Esophagus muscularis mucosa (tissue), 4 donors: ENCODE data around the gene GCFC2. TPM values are rescaled to one million over a fixed set of nuclear protein-coding genes. Genes with fewer than 3 reads are reported as not detected.

Experiments
- DNase-seq: peaks from one replicate; pipeline ENCODE4 v3.0.0-alpha.2; 2017; ENCODE audit errors: extremely low spot score
- H3K27ac ChIP-seq, 4 donors: fragments of 200-600 bp; sonication (generic); replicated peaks in 1 of 4; 1 replicate in 3 of 4; 2 replicates in 1 of 4; pipeline ENCODE4 v1.5.1; 2016 to 2019; ENCODE audit warnings: mild to moderate bottlenecking in 1 of 4
- H3K27me3 ChIP-seq, 4 donors: fragments of 200-600 bp; sonication (generic); one replicate each; pipeline versions ENCODE4 v1.5.1 to v1.6.0; 2016 to 2019
- H3K36me3 ChIP-seq, 4 donors: fragments of 200-600 bp; sonication (generic); one replicate each; pipeline ENCODE4 v1.5.1; 2016 to 2019
- H3K4me1 ChIP-seq, 4 donors: fragments of 200-600 bp; sonication (generic); one replicate each; pipeline ENCODE4 v1.5.1; 2016 to 2019
- H3K4me3 ChIP-seq, 4 donors: fragments of 200-600 bp; sonication (generic); 1 replicate in 2 of 4; 2 replicates in 2 of 4; pipeline ENCODE4 v1.5.1; 2016 to 2019; ENCODE audit warnings: mild to moderate bottlenecking in 4 of 4, moderate library complexity in 1 of 4
- H3K9me3 ChIP-seq, 4 donors: fragments of 200-600 bp; sonication (generic); 1 replicate in 3 of 4; 2 replicates in 1 of 4; pipeline ENCODE4 v1.5.1; 2016 to 2019
- CTCF ChIP-seq, 3 experiments: fragments of 200-600 bp in 2 of 3; fragments of 450-650 bp in 1 of 3; sonication (generic) in 2 of 3; IDR thresholded peaks; one replicate each; pipeline ENCODE4 v1.5.1; 2017 to 2019; ENCODE audit warnings: antibody characterized with exemption in 3 of 3, mild to moderate bottlenecking in 2 of 3, moderate library complexity in 1 of 3
- EP300 ChIP-seq: sonication (generic); formaldehyde crosslinking; IDR thresholded peaks from one replicate; pipeline ENCODE4 v1.6.1; 2017; ENCODE audit warnings: antibody characterized with exemption
- POLR2A ChIP-seq: fragments of 450-650 bp; IDR thresholded peaks from one replicate; pipeline ENCODE4 v1.6.1; 2017; ENCODE audit warnings: antibody characterized with exemption, moderate library complexity, mild to moderate bottlenecking, low read depth
- POLR2AphosphoS5 ChIP-seq, 2 donors: sonication (generic); formaldehyde crosslinking; IDR thresholded peaks; one replicate each; pipeline ENCODE4 v1.6.1; 2017; ENCODE audit warnings: antibody characterized with exemption in 2 of 2
- WGBS: methylation state at CpG from one replicate; pipeline ENCODE4 v1.1.5; 2018; 5-methylcytosine and 5-hydroxymethylcytosine counted together
- intact Hi-C: fragments of 100-400 bp; cut with DNase I; formaldehyde crosslinking; loops from one replicate; pipeline ENCODE4 v1.15.1; 2023
- total RNA-seq, 4 donors: library from RNA; depleted of rRNA; stranded (reverse); fragments of >200 nt; gene quantifications; one replicate each; pipeline versions ENCODE4 v1.1.0 to v1.2.1, GENCODE V29; 2016

The GCFC2 gene
- total RNA-seq, 4 donors from 2014 or later: 19.4 to 23.3 (median 22.2) TPM

GRCh38 chr2:75622929-75623328, 87.8 kb downstream of the GCFC2 start:
- WGBS: 60% methylated on average over 3 of the region's 3 CpGs
- no peaks in the 10 kb centered on the region for H3K9me3 ChIP-seq
- H3K27ac ChIP-seq: no peak overlapping the region
- peak; percentile 62 for DNase-seq
- intact Hi-C loops: no loop called here
- TF ChIP-seq POLR2A (no peak), CTCF (IDR thresholded peaks at IDR 0.05) (no peak), EP300 (no peak), POLR2AphosphoS5 (IDR thresholded peaks at IDR 0.05) (no peak)
- H3K4me1 ChIP-seq: no peaks in the 10 kb centered on the region
- no peaks in the 10 kb centered on the region for H3K36me3 ChIP-seq
- peaks cover 0 to 9% (median 0%) of the 10 kb centered on the region in 4 donors for H3K27me3 ChIP-seq
- H3K4me3 ChIP-seq: no peak overlapping the region

GRCh38 chr2:75622500-75622899, 88.2 kb downstream of the GCFC2 start:
- intact Hi-C loops: no loop called here
- H3K36me3 ChIP-seq: no peaks in the 10 kb centered on the region
- no peak for TF ChIP-seq CTCF (IDR thresholded peaks at IDR 0.05)
- TF ChIP-seq POLR2A: no peak
- no peak for TF ChIP-seq EP300
- no peak for TF ChIP-seq POLR2AphosphoS5 (IDR thresholded peaks at IDR 0.05)
- H3K4me3 ChIP-seq: no peak overlapping the region
- peak; percentile 34 for DNase-seq
- peaks cover 0 to 9% (median 0%) of the 10 kb centered on the region in 4 donors for H3K27me3 ChIP-seq
- no peak overlapping the region for H3K27ac ChIP-seq
- 59% methylated on average over 2 of the region's 2 CpGs for WGBS
- no peaks in the 10 kb centered on the region for H3K4me1 ChIP-seq
- no peaks in the 10 kb centered on the region for H3K9me3 ChIP-seq

- intact Hi-C loops: no loop called here
- H3K4me3 ChIP-seq: no peak overlapping the region
- TF ChIP-seq POLR2AphosphoS5 (IDR thresholded peaks at IDR 0.05) (no peak), EP300 (no peak), POLR2A (no peak), CTCF (IDR thresholded peaks at IDR 0.05) (no peak)
- peaks cover 0 to 5% (median 0%) of the 10 kb centered on the region in 4 donors for H3K27me3 ChIP-seq
- peaks cover 0 to 6% (median 0%) of the 10 kb centered on the region in 4 donors for H3K9me3 ChIP-seq
- 80% methylated on average over 4 of the region's 4 CpGs for WGBS
- H3K36me3 ChIP-seq: no peaks in the 10 kb centered on the region
- no peak overlapping the region for H3K27ac ChIP-seq
- DNase-seq: peak; percentile 68
- no peaks in the 10 kb centered on the region for H3K4me1 ChIP-seq
Measured at GRCh38 chr2:75621228-75621627, 89.5 kb downstream of the GCFC2 start.

- Histone ChIP-seq H3K36me3 (no peaks in the 10 kb centered on the region), H3K27me3 (no peaks in the 10 kb centered on the region), H3K27ac (no peak overlapping the region), H3K4me1 (no peaks in the 10 kb centered on the region), H3K9me3 (peaks cover 0 to 6% (median 0%) of the 10 kb centered on the region in 4 donors), H3K4me3 (no peak overlapping the region)
- WGBS: 74% methylated on average over 4 of the region's 4 CpGs
- DNase-seq: no peak
- no peak for TF ChIP-seq POLR2AphosphoS5 (IDR thresholded peaks at IDR 0.05)
- no peak for TF ChIP-seq CTCF (IDR thresholded peaks at IDR 0.05)
- no peak for TF ChIP-seq POLR2A
- no peak for TF ChIP-seq EP300
- intact Hi-C loops: no loop called here
Measured at GRCh38 chr2:75619956-75620740, 90.6 kb downstream of the GCFC2 start.

- intact Hi-C loops: no loop called here
- peaks cover 0 to 7% (median 0%) of the 10 kb centered on the region in 4 donors for H3K27me3 ChIP-seq
- no peak for DNase-seq
- TF ChIP-seq CTCF (IDR thresholded peaks at IDR 0.05) (no peak), POLR2AphosphoS5 (IDR thresholded peaks at IDR 0.05) (no peak), EP300 (no peak), POLR2A (no peak)
- peaks cover 0 to 6% (median 0%) of the 10 kb centered on the region in 4 donors for H3K9me3 ChIP-seq
- H3K4me3 ChIP-seq: no peak overlapping the region
- H3K27ac ChIP-seq: no peak overlapping the region
- H3K4me1 ChIP-seq: no peaks in the 10 kb centered on the region
- 87% methylated on average over 3 of the region's 3 CpGs for WGBS
- no peaks in the 10 kb centered on the region for H3K36me3 ChIP-seq
Measured at GRCh38 chr2:75616933-75617332, 93.8 kb downstream of the GCFC2 start.
